ENCODE measurements around the gene SYT5. TPM values are rescaled to one million over a fixed set of nuclear protein-coding genes. Genes with fewer than 3 reads are reported as not detected.

The SYT5 gene
- total and polyA plus RNA-seq, 9 of the 15 experiments (the other 6 are each of a cell fraction or from before 2014, with no cell fraction given) = 1.3 to 20.9 (median 8.8) TPM

DNA sequence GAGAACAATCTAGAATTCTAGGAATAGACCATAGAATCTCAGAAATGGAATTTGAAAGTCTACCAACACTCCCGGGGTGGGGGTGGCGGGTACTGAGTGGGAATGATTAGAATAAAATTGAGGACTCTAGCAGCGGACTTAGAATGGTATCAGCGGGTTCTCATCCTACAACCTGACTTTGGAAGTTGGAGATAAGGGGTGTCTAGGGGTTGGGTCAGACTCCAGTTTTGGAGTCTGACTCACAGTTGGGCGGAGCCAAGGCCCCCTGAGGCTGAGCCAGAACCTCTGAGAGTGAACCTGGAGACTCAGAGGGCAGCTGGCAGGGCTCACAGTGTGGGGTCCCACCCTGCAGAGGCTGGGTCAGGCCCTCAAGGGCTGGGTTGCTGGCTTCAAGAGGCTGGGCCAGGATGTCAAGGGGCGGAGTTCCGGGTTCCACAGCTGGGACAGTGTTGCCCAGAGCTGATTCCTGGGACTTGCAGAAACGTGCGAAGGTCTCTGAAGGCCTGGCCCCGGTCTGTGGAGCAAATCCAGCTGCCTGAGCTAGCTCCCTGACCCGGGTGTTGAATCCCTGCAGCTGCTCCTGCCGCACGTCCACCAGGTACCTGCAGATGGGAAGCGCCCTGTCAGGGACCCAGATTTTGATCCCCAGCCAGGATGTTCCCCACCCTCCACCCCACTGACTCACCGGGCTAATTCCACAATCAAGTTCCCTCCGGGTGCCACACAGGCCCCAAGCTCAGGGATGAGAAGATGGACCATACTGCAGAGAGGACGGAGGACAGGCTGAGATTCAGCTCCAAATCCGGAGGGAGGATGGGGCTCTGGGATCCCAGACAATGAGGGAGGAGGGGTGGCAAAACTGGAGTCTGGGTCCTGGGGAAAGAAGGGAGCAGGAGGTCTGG, 21.0 kb downstream of the SYT5 start (continued):
- TF ChIP-seq, protein P1, sequence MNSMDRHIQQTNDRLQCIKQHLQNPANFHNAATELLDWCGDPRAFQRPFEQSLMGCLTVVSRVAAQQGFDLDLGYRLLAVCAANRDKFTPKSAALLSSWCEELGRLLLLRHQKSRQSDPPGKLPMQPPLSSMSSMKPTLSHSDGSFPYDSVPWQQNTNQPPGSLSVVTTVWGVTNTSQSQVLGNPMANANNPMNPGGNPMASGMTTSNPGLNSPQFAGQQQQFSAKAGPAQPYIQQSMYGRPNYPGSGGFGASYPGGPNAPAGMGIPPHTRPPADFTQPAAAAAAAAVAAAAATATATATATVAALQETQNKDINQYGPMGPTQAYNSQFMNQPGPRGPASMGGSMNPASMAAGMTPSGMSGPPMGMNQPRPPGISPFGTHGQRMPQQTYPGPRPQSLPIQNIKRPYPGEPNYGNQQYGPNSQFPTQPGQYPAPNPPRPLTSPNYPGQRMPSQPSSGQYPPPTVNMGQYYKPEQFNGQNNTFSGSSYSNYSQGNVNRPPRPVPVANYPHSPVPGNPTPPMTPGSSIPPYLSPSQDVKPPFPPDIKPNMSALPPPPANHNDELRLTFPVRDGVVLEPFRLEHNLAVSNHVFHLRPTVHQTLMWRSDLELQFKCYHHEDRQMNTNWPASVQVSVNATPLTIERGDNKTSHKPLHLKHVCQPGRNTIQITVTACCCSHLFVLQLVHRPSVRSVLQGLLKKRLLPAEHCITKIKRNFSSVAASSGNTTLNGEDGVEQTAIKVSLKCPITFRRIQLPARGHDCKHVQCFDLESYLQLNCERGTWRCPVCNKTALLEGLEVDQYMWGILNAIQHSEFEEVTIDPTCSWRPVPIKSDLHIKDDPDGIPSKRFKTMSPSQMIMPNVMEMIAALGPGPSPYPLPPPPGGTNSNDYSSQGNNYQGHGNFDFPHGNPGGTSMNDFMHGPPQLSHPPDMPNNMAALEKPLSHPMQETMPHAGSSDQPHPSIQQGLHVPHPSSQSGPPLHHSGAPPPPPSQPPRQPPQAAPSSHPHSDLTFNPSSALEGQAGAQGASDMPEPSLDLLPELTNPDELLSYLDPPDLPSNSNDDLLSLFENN (IDR thresholded peaks at IDR 0.05; ENCODE audit: low read depth in 2 of 2, low read length in 2 of 2) = peak in 1 of 2 experiments; percentile 9; a peak in 1 of 4 replicates
- no peak for TF ChIP-seq RBM22 (IDR thresholded peaks at IDR 0.05; ENCODE audit: low read depth, low read length, poor library complexity, severe bottlenecking)
- no peak for TF ChIP-seq TGIF2 (CRISPR knock-in tag; IDR thresholded peaks at IDR 0.05)
- no peak for TF ChIP-seq BRF1 (IDR thresholded peaks at IDR 0.05; ENCODE audit: borderline replicate concordance, extremely low read depth, insufficient read length)
- TF ChIP-seq, protein P2, sequence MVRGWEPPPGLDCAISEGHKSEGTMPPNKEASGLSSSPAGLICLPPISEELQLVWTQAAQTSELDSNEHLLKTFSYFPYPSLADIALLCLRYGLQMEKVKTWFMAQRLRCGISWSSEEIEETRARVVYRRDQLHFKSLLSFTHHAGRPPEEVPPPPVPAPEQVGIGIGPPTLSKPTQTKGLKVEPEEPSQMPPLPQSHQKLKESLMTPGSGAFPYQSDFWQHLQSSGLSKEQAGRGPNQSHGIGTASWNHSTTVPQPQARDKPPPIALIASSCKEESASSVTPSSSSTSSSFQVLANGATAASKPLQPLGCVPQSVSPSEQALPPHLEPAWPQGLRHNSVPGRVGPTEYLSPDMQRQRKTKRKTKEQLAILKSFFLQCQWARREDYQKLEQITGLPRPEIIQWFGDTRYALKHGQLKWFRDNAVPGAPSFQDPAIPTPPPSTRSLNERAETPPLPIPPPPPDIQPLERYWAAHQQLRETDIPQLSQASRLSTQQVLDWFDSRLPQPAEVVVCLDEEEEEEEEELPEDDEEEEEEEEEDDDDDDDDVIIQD (CRISPR knock-in tag; IDR thresholded peaks at IDR 0.05) = no peak
- TF ChIP-seq ZNF197 (CRISPR knock-in tag; IDR thresholded peaks at IDR 0.05; ENCODE audit: low read depth) = no peak
- peak; percentile 70; the same call in 1 of the 2 replicates for TF ChIP-seq ZEB2 (IDR thresholded peaks at IDR 0.05)
- TF ChIP-seq NR1H2 (CRISPR knock-in tag; IDR thresholded peaks at IDR 0.05) = no peak
- TF ChIP-seq TAF7 (tag; IDR thresholded peaks at IDR 0.05) = no peak
- TF ChIP-seq DPF2 (IDR thresholded peaks at IDR 0.05) = peak; percentile 94
- peak in 1 of 2 experiments; percentile 18; a peak in 1 of 4 replicates for TF ChIP-seq ETV6 (IDR thresholded peaks at IDR 0.05; ENCODE audit: borderline replicate concordance in 1 of 2, low read depth in 2 of 2, low read length in 1 of 2)
- TF ChIP-seq ETV6 (CRISPR knock-in tag; IDR thresholded peaks at IDR 0.05; ENCODE audit: borderline replicate concordance) = no peak
- no peak for TF ChIP-seq HNRNPH1 (optimal IDR thresholded peaks at IDR 0.05; ENCODE audit: low read depth, low read length)
- peak; percentile 54; the same call in 1 of the 2 replicates for TF ChIP-seq CC2D1A (IDR thresholded peaks at IDR 0.05)
- TF ChIP-seq SAP30 (IDR thresholded peaks at IDR 0.05; ENCODE audit: borderline replicate concordance, insufficient read depth, low read depth, low read length, poor library complexity, severe bottlenecking) = peak; percentile 70
- TF ChIP-seq MTF1 (CRISPR knock-in tag; IDR thresholded peaks at IDR 0.05; ENCODE audit: borderline replicate concordance) = no peak
- TF ChIP-seq, protein P3, sequence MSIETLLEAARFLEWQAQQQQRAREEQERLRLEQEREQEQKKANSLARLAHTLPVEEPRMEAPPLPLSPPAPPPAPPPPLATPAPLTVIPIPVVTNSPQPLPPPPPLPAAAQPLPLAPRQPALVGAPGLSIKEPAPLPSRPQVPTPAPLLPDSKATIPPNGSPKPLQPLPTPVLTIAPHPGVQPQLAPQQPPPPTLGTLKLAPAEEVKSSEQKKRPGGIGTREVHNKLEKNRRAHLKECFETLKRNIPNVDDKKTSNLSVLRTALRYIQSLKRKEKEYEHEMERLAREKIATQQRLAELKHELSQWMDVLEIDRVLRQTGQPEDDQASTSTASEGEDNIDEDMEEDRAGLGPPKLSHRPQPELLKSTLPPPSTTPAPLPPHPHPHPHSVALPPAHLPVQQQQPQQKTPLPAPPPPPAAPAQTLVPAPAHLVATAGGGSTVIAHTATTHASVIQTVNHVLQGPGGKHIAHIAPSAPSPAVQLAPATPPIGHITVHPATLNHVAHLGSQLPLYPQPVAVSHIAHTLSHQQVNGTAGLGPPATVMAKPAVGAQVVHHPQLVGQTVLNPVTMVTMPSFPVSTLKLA (conservative IDR thresholded peaks at IDR 0.05) = peak in 1 of 2 experiments; percentile 46; a peak in 2 of 4 replicates
- TF ChIP-seq, protein P4, sequence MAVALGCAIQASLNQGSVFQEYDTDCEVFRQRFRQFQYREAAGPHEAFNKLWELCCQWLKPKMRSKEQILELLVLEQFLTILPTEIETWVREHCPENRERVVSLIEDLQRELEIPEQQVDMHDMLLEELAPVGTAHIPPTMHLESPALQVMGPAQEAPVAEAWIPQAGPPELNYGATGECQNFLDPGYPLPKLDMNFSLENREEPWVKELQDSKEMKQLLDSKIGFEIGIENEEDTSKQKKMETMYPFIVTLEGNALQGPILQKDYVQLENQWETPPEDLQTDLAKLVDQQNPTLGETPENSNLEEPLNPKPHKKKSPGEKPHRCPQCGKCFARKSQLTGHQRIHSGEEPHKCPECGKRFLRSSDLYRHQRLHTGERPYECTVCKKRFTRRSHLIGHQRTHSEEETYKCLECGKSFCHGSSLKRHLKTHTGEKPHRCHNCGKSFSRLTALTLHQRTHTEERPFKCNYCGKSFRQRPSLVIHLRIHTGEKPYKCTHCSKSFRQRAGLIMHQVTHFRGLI (CRISPR knock-in tag; IDR thresholded peaks at IDR 0.05) = no peak
